A549 (cell line): ENCODE results near the gene MYO10. TPM values are rescaled to one million over a fixed set of nuclear protein-coding genes. Genes with fewer than 3 reads are reported as not detected.

Source experiments
- ATAC-seq, 2 experiments: fragments of 200-7000 bp in 1 of 2; fragments of >200 bp in 1 of 2; cut with Nextera tagmentation in 1 of 2; cut with Tn5 transposase in 1 of 2; 3 replicates each; pipeline versions ENCODE4 v1.8.0 to v1.9.1; 2018 to 2020; ENCODE audit warnings: mild to moderate bottlenecking in 1 of 2, moderate library complexity in 1 of 2
- CTCF ChIA-PET: fragments of 300-600 bp; sonication (Branson Sonifier 250); formaldehyde crosslinking; extraction: SDS; loops from one replicate; lab custom pipeline; 2021; ENCODE audit warnings: antibody characterized with exemption, inconsistent platforms; lab: Yijun Ruan, JAX
- POLR2A ChIA-PET: fragments of 350-600 bp; formaldehyde crosslinking; extraction: SDS; loops from one replicate; lab custom pipeline; 2021; ENCODE audit warnings: antibody characterized with exemption, inconsistent platforms; lab: Yijun Ruan, JAX
- DNase-seq, 2 experiments: peaks; one replicate each; pipeline versions ENCODE4 v3.0.0 to v3.0.0-alpha.2; 2011 to 2016; ENCODE audit warnings: low read depth in 1 of 2, low spot score in 1 of 2
- FAIRE-seq: peaks from 2 replicates; lab custom pipeline; 2011; peaks lifted over from hg19 to GRCh38; lab: Jason Lieb, UNC
- H3K27ac ChIP-seq, 2 experiments: fragments of >200 bp; sonication (Bioruptor Twin); formaldehyde crosslinking; 3 replicates each; pipeline ENCODE4 v1.5.1; 2016 to 2017
- H3K4me1 ChIP-seq: fragments of >200 bp; sonication (Bioruptor Twin); formaldehyde crosslinking; 3 replicates; pipeline ENCODE4 v1.6.1; 2016
- H3K4me2 ChIP-seq: fragments of >200 bp; sonication (Bioruptor Twin); formaldehyde crosslinking; 3 replicates; pipeline ENCODE4 v1.6.1; 2016
- H3K4me3 ChIP-seq: fragments of >200 bp; sonication (Bioruptor Twin); formaldehyde crosslinking; 3 replicates; pipeline ENCODE4 v1.5.1; 2016
- H3K9me3 ChIP-seq: fragments of >200 bp; sonication (Bioruptor Twin); formaldehyde crosslinking; 3 replicates; pipeline ENCODE4 v1.6.1; 2016
- ATOH8 ChIP-seq: fragments of 250-450 bp; sonication (Bioruptor Pico); IDR thresholded peaks from 2 replicates; pipeline ENCODE4 v1.5.0; 2020; ENCODE audit warnings: low read depth, mild to moderate bottlenecking, moderate library complexity
- BHLHE40 ChIP-seq: IDR thresholded peaks from 2 replicates; pipeline ENCODE4 v1.6.1; 2012; ENCODE audit warnings: low read depth, low read length, inconsistent platforms
- CBX2 ChIP-seq: fragments of 200-600 bp; sonication (generic); IDR thresholded peaks from 2 replicates; pipeline ENCODE4 v1.6.1; 2016; ENCODE audit warnings: low read depth, mild to moderate bottlenecking, borderline replicate concordance
- CBX8 ChIP-seq: fragments of 200-600 bp; sonication (generic); IDR thresholded peaks from 2 replicates; pipeline ENCODE4 v1.6.1; 2016
- CEBPB ChIP-seq, 2 experiments: fragments of >200 bp in 1 of 2; sonication (Bioruptor Twin) in 1 of 2; formaldehyde crosslinking in 1 of 2; IDR thresholded peaks; 2 replicates each; pipeline ENCODE4 v1.6.1; 2012 to 2016
- EHF ChIP-seq: fragments of 250-450 bp; sonication (Bioruptor Pico); IDR thresholded peaks from 2 replicates; pipeline ENCODE4 v1.5.0; 2020; ENCODE audit warnings: mild to moderate bottlenecking
- ELK1 ChIP-seq: fragments of 150-350 bp; IDR thresholded peaks from 2 replicates; pipeline ENCODE4 v1.6.1; 2014; ENCODE audit warnings: low read depth, mild to moderate bottlenecking, low read length
- EP300 ChIP-seq, 2 experiments: fragments of >200 bp; sonication (Bioruptor Twin); formaldehyde crosslinking; IDR thresholded peaks; 2 replicates in 1 of 2; 3 replicates in 1 of 2; pipeline ENCODE4 v1.6.1; 2016 to 2017
- ESRRA ChIP-seq: fragments of 150-350 bp; IDR thresholded peaks from 2 replicates; pipeline ENCODE4 v1.6.1; 2014; ENCODE audit warnings: mild to moderate bottlenecking, low read length, borderline replicate concordance
- FOSB ChIP-seq: fragments of 250-450 bp; sonication (Bioruptor Pico); IDR thresholded peaks from 2 replicates; pipeline ENCODE4 v1.5.0; 2020; ENCODE audit warnings: mild to moderate bottlenecking, moderate library complexity
- FOXS1 ChIP-seq: fragments of 250-450 bp; sonication (Bioruptor Pico); IDR thresholded peaks from 2 replicates; pipeline ENCODE4 v1.5.0; 2020; ENCODE audit warnings: mild to moderate bottlenecking, moderate library complexity
- HES2 ChIP-seq: fragments of >200 bp; sonication (Bioruptor Twin); formaldehyde crosslinking; IDR thresholded peaks from 2 replicates; pipeline ENCODE4 v1.6.1; 2016
- HEYL ChIP-seq: fragments of 250-450 bp; sonication (Bioruptor Pico); IDR thresholded peaks from 2 replicates; pipeline ENCODE4 v1.8.0; 2021; ENCODE audit warnings: mild to moderate bottlenecking, moderate library complexity
- HOXB13 ChIP-seq: fragments of 250-450 bp; sonication (Bioruptor Pico); IDR thresholded peaks from 2 replicates; pipeline ENCODE4 v1.5.0; 2020; ENCODE audit warnings: low read depth, mild to moderate bottlenecking, moderate library complexity
- HOXB5 ChIP-seq: fragments of 250-450 bp; sonication (Bioruptor Pico); IDR thresholded peaks from 2 replicates; pipeline ENCODE4 v1.5.0; 2020; ENCODE audit warnings: mild to moderate bottlenecking, moderate library complexity
- KDM1A ChIP-seq: fragments of 200-600 bp; sonication (generic); IDR thresholded peaks from 2 replicates; pipeline ENCODE4 v1.6.1; 2016; ENCODE audit warnings: low read depth, mild to moderate bottlenecking
- KDM5A ChIP-seq: fragments of 200-600 bp; sonication (generic); IDR thresholded peaks from 2 replicates; pipeline ENCODE4 v1.6.1; 2016; ENCODE audit warnings: antibody characterized with exemption, mild to moderate bottlenecking
- MAX ChIP-seq: IDR thresholded peaks from 2 replicates; pipeline ENCODE4 v1.6.1; 2012
- MAZ ChIP-seq: fragments of 150-350 bp; IDR thresholded peaks from 2 replicates; pipeline ENCODE4 v1.6.1; 2014; ENCODE audit warnings: antibody characterized with exemption, low read depth, low read length, borderline replicate concordance
- MYC ChIP-seq: IDR thresholded peaks from 2 replicates; pipeline ENCODE4 v1.6.1; 2012; ENCODE audit warnings: mild to moderate bottlenecking, inconsistent platforms, low read length, improper control_type of control experiment, borderline replicate concordance
- NFE2L2 ChIP-seq: fragments of 150-350 bp; conservative IDR thresholded peaks from 2 replicates; pipeline ENCODE4 v1.6.1; 2014; ENCODE audit warnings: low read length
- PBX3 ChIP-seq: IDR thresholded peaks from 2 replicates; pipeline ENCODE4 v1.6.1; 2012
- PHF8 ChIP-seq: fragments of 200-600 bp; sonication (generic); IDR thresholded peaks from 2 replicates; pipeline ENCODE4 v1.6.1; 2016; ENCODE audit warnings: low read depth, mild to moderate bottlenecking, antibody characterized with exemption, moderate library complexity, borderline replicate concordance
- POLR2A ChIP-seq: IDR thresholded peaks from 2 replicates; pipeline ENCODE4 v1.6.1; 2012; ENCODE audit warnings: mild to moderate bottlenecking, low read length
- POLR2AphosphoS2 ChIP-seq: conservative IDR thresholded peaks from 2 replicates; pipeline ENCODE4 v1.6.1; 2012; ENCODE audit warnings: low read length, improper control_type of control experiment, inconsistent platforms
- REST ChIP-seq: fragments of 200-600 bp; sonication (generic); IDR thresholded peaks from 2 replicates; pipeline ENCODE4 v1.6.1; 2016; ENCODE audit warnings: antibody characterized with exemption, mild to moderate bottlenecking, moderate library complexity
- SMC3 ChIP-seq: fragments of >200 bp; sonication (Bioruptor Twin); formaldehyde crosslinking; IDR thresholded peaks from 3 replicates; pipeline ENCODE4 v1.6.1; 2018; ENCODE audit warnings: inconsistent platforms
- SREBF2 ChIP-seq: fragments of 450-650 bp; IDR thresholded peaks from 2 replicates; pipeline ENCODE4 v1.6.1; 2014; ENCODE audit warnings: mild to moderate bottlenecking, moderate library complexity
- TFCP2L1 ChIP-seq: fragments of 250-450 bp; sonication (Bioruptor Pico); IDR thresholded peaks from 2 replicates; pipeline ENCODE4 v1.5.0; 2021; ENCODE audit warnings: mild to moderate bottlenecking
- ZC3H11A ChIP-seq: fragments of 450-650 bp; IDR thresholded peaks from 2 replicates; pipeline ENCODE4 v1.6.1; 2014; ENCODE audit warnings: antibody characterized with exemption, mild to moderate bottlenecking
- ZSCAN20 ChIP-seq: fragments of 250-450 bp; sonication (Bioruptor Pico); IDR thresholded peaks from 2 replicates; pipeline ENCODE4 v1.8.0; 2022; ENCODE audit warnings: mild to moderate bottlenecking, moderate library complexity
- WGBS: methylation state at CpG from one replicate; pipeline ENCODE4 v1.1.6; 2017; ENCODE audit errors: missing lambda C conversion rate; 5-methylcytosine and 5-hydroxymethylcytosine counted together
- polyA plus RNA-seq, 4 experiments: library from polyadenylated mRNA; depleted of rRNA in 3 of 4; stranded (reverse); fragments of >200 nt; fragmentation: RNase III in 1 of 4; extraction: RNeasy Plus Mini Kit Qiagen cat#74134 plus additional on column Dnase treatment in 1 of 4; gene quantifications; 2 replicates in 3 of 4; 3 replicates in 1 of 4; pipeline ENCODE4 v1.2.3, GENCODE V29; 2011 to 2017
- TF ChIP-seq, protein P1 (sequence below): IDR thresholded peaks from 2 replicates; pipeline ENCODE4 v1.6.1; 2012; ENCODE audit warnings: low read depth, borderline replicate concordance

Gene MYO10
- polyA plus RNA-seq, 2 of the 4 experiments (the other 2 are of a cell fraction), result 68.0 to 68.5 TPM

- POLR2A ChIA-PET, result no interaction called here
- peaks cover 15% of the 10 kb centered on the region for H3K4me1 ChIP-seq
- FAIRE-seq (no peak), ATAC-seq (no peak)
- WGBS, result 79% methylated on average over 3 of the region's 3 CpGs
- TF ChIP-seq, protein P1, sequence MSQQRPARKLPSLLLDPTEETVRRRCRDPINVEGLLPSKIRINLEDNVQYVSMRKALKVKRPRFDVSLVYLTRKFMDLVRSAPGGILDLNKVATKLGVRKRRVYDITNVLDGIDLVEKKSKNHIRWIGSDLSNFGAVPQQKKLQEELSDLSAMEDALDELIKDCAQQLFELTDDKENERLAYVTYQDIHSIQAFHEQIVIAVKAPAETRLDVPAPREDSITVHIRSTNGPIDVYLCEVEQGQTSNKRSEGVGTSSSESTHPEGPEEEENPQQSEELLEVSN, result no peak
- TF ChIP-seq PHF8 (no peak), EHF (CRISPR knock-in tag) (no peak), POLR2AphosphoS2 (no peak), ATOH8 (CRISPR knock-in tag) (no peak), FOSB (CRISPR knock-in tag) (no peak), TFCP2L1 (no peak), KDM5A (no peak), SREBF2 (no peak), MAZ (no peak), ELK1 (no peak), CBX2 (no peak), CBX8 (no peak), HOXB5 (no peak), MAX (no peak), MYC (no peak), ESRRA (no peak), KDM1A (no peak), EP300 (IDR thresholded peaks at IDR 0.05) (no peak), CEBPB (IDR thresholded peaks at IDR 0.05) (no peak)
- TF ChIP-seq, all 56 proteins: peak for 0
- no peak overlapping the region for H3K27ac ChIP-seq
- DNase-seq, result no peak
- H3K9me3 ChIP-seq, result no peaks in the 10 kb centered on the region
- H3K4me2 ChIP-seq, result no peak overlapping the region
- H3K4me3 ChIP-seq, result no peak overlapping the region
- CTCF ChIA-PET, result interaction anchor here (2.9 kb wide), 1 partner anchor 453 kb away, joined by 12 read pairs; no protein-coding TSS in a partner anchor
Observed at GRCh38 chr5:16737209-16737608, 198.9 kb downstream of the MYO10 start.

GRCh38 chr5:16736158-16736995, 199.7 kb downstream of the MYO10 start:
- H3K4me1 ChIP-seq, result peaks cover 15% of the 10 kb centered on the region
- FAIRE-seq (no peak), DNase-seq (no peak), ATAC-seq (peak in 1 of 2 experiments; percentile 16; a peak in 1 of 6 replicates)
- H3K4me3 ChIP-seq, result no peak overlapping the region
- H3K9me3 ChIP-seq, result no peaks in the 10 kb centered on the region
- peak overlapping the region; percentile 24 to 63 for H3K27ac ChIP-seq
- H3K4me2 ChIP-seq, result peak overlapping the region; percentile 4; the same call in 1 of the 3 replicates
- ChIA-PET POLR2A (no interaction called here), CTCF (interaction anchor here (1.0 to 2.9 kb wide), 2 partner anchors 44 to 454 kb away, joined by 3 to 12 read pairs; no protein-coding TSS in a partner anchor)
- 81% methylated on average over 14 of the region's 14 CpGs for WGBS
- no peak for TF ChIP-seq HEYL
- no peak for TF ChIP-seq HES2
- TF ChIP-seq REST, result no peak
- no peak for TF ChIP-seq FOXS1 (CRISPR knock-in tag)
- TF ChIP-seq SMC3, result no peak
- no peak for TF ChIP-seq ZC3H11A
- TF ChIP-seq POLR2A, result no peak
- TF ChIP-seq BHLHE40, result no peak
- no peak for TF ChIP-seq PBX3
- TF ChIP-seq HOXB13 (CRISPR knock-in tag), result no peak
- TF ChIP-seq NFE2L2, result no peak
- TF ChIP-seq ZSCAN20 (CRISPR knock-in tag), result no peak
- no peak for TF ChIP-seq SREBF2
